NB4 (cell line): Measurements from ENCODE around the gene MAML2.
A peak's percentile ranks its signal among the peaks of the same experiment; 100 is the strongest.

ENCODE experiments used
- DNase-seq: peaks from one replicate; pipeline ENCODE4 v3.0.0; 2010; ENCODE audit warnings: low read depth
- H3K4me3 ChIP-seq: one replicate; pipeline ENCODE4 v1.5.1; 2011; ENCODE audit warnings: mild to moderate bottlenecking, low read depth, low read length, moderate library complexity
- CTCF ChIP-seq: IDR thresholded peaks from one replicate; pipeline ENCODE4 v1.5.1; 2012; ENCODE audit warnings: low read depth, low read length
- MAX ChIP-seq: IDR thresholded peaks from 2 replicates; pipeline ENCODE4 v1.6.1; 2011; ENCODE audit warnings: low read depth, low read length
- MYC ChIP-seq: IDR thresholded peaks from 2 replicates; pipeline ENCODE4 v1.6.1; 2011; ENCODE audit warnings: low read depth, low read length
- POLR2A ChIP-seq: IDR thresholded peaks from 2 replicates; pipeline ENCODE4 v1.6.1; 2011; ENCODE audit warnings: mild to moderate bottlenecking; ENCODE audit not compliant: insufficient read length; ENCODE audit errors: extremely low read depth

Gene MAML2

GRCh38 chr11:96179905-96180304, 163.1 kb downstream of the MAML2 start:
- TF ChIP-seq CTCF (no peak), POLR2A (no peak), MAX (no peak), MYC (no peak)
- no peak for DNase-seq

GRCh38 chr11:96178887-96179279, 164.1 kb downstream of the MAML2 start:
- TF ChIP-seq MAX, result no peak
- no peak for TF ChIP-seq MYC
- TF ChIP-seq POLR2A, result no peak
- TF ChIP-seq CTCF, result no peak
- H3K4me3 ChIP-seq, result no peak overlapping the region
- DNase-seq, result no peak

More at GRCh38 chr11:96179905-96180304, 163.1 kb downstream of the MAML2 start:
- no peak overlapping the region for H3K4me3 ChIP-seq

- TF ChIP-seq CTCF, result no peak
- DNase-seq, result no peak
- no peak overlapping the region for H3K4me3 ChIP-seq
These were observed 164.7 kb downstream of the MAML2 start for GRCh38 chr11:96178049-96178886.

GRCh38 chr11:96177146-96177545, 165.8 kb downstream of the MAML2 start:
- TF ChIP-seq POLR2A, result no peak
- TF ChIP-seq MYC, result no peak
- no peak for TF ChIP-seq MAX
- no peak for TF ChIP-seq CTCF
- DNase-seq, result no peak
- no peak overlapping the region for H3K4me3 ChIP-seq

GRCh38 chr11:96173906-96174305, 169.1 kb downstream of the MAML2 start:
- TF ChIP-seq MAX, result no peak
- no peak for TF ChIP-seq CTCF
- TF ChIP-seq POLR2A, result no peak
- no peak for TF ChIP-seq MYC
- no peak for DNase-seq
- no peak overlapping the region for H3K4me3 ChIP-seq

- H3K4me3 ChIP-seq, result no peak overlapping the region
- DNase-seq, result peak; percentile 66
- TF ChIP-seq MYC (no peak), CTCF (no peak), POLR2A (no peak), MAX (no peak)
These were observed 169.6 kb downstream of the MAML2 start for GRCh38 chr11:96173422-96173821.
